Stimulated activated CD4-positive, alpha-beta T cell treated with anti-CD3 and anti-CD28 coated beads, TNF-alpha, amount 100 ng/mL, for 48 hours (primary cell): ENCODE data around the gene SYVN1.
"Not testable (repeated sequence)": the region's sequence is repeated elsewhere in the genome, so short reads cannot be mapped to it uniquely, and the experiment has no call there.

Source experiments
- DNase-seq, 3 donors: peaks; one replicate each; pipeline ENCODE4 v3.0.0-alpha.2; 2020; ENCODE audit warnings: low read depth in 3 of 3

Gene SYVN1

DNA sequence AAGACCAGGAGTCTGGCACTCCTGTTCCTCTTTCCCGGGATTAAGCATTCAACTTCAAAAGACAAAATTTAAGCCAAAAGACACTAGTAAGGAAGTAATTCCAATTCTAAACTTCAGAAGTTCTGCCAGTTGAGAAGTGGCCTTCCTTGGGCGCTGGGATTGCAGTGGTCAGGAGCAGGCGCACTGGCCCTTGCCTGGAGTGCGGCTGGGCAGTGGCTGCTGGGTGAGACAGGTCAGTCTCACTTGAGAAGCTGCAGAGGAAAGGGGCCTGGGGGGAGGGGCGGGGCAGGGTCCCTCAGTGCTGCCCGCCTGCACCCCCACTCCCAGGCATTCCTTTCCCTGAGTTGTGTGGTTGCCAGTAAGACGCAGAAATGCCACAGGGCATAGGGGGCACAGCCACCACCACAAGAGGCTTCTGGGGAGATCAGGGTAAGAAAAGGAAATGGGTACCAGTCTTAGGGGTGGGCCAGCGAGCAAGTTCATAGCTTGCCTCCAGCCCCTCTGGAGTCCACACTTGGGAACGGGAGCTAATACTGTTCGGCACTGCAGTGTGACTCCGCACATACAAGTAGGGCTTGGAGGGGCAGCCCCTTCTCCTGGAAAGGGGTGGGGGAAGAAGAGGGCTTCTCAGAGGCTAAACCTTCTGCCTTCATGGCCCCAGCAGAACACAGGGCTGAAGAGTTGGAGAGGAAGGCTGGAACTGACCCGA lies 6.7 kb downstream of the SYVN1 start:
- DNase-seq, result no peak

DNA sequence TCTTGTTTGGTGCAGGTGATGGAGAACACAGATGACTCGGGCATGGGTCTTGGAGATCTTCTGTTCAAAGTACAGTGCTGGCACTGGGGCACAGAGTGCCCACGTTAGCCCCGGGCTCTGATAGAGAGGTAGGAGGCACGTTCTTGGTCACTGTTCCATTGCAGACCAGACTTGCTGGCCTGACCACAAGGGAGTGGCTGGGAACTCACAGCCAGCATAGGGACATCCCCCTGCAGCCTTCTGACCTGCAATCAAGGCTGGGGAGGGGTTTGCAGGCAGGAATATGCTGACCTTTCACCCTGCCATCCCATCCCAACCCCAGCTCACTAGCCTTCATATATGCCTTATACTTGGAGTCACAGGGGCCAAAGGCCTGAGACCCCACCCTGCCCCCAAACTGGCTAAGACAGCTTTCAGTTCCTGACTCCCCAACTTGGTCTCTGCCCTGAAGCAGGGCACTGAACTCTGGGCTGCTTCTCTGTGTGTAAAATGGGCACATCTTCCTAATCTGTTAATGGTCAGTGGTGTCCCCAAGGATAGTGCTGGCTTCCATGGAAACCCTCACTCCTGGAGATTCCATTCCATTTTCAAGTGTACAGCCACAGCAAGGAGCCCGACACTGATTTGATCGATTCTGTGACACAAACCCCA lies 7.6 kb downstream of the SYVN1 start:
- no peak for DNase-seq

DNA sequence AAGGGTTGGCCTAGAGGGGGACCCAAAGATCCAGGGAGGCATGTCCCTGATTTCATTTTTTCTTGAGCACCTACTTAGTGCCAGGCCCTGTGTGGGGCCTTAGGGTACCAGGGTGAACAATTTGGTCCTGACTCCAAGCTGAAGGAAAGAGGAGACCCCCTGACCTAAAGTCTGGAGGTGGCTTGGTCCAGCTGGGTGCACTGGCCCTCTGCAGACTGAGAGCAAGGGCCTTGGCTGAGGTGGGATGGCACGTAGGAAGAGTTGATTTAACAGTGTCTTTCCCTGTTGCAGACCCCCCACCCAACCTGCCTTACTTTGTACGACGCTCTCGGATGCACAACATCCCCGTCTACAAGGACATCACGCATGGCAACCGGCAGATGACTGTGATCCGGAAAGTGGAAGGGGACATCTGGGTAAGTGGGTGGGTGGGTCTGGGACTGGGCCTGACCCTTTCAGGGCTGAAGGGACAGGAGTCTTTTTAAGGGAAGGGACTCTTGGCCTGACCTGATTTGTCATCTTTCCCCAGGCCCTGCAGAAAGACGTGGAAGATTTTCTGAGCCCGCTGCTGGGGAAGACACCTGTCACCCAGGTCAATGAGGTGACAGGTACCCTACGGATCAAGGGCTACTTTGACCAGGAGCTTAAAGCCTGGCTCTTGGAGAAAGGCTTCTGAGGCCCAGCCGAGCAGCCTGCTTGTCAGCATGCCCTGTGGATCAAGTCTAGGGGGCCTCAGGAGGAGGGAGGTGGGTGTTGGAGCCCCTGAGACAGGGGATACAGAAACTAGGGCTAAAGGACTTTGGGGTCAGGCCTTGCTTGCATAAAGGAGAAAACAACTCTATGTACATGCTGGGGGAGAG lies 8.9 kb downstream of the SYVN1 start:
- DNase-seq, result no peak

DNA sequence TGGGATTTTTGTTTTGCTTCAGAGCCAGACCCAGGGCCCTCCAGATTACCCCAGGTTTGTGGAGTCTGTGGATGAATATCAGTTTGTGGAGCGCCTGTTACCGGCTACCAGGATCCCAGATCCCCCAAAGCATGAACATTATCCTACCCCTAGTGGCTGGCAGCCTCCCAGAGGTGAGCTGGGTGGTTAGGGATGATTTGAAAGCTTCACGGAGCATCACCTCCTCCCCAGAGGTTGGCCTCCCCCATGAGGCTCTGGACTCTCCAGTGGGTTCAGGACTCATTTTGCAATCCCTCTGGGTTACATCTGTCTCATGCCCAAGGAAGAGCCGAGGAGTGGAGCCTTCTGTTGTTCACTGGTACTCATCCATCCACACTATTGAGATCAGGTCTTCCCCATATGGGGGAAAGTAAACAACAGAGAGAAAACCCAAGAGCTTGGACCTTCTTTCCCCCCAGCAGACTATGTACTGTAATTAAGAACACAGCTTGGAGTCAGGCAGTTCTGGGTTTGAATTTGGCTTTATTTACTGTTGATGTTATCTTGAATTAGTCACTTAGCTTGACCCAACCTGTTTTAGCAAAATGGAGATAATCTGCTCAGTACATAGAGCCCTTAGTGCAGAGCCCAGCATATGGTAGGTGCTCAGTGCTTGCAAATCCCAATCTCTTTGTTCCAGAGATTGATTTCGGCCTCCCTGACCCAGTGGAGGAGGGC lies 9.7 kb downstream of the SYVN1 start:
- DNase-seq, result no peak

- peak; percentile 97 to 99 (median 98) for DNase-seq
Measured at GRCh38 chr11:65121865-65122696, 12.2 kb downstream of the SYVN1 start, which contains the start of the genes FAU and MRPL49. FAU (minus strand) TSS chr11:65122134; CDS start chr11:65121813, 321 bp downstream. MRPL49 (plus strand) TSS chr11:65122321; CDS start chr11:65122347, 26 bp downstream.

DNA sequence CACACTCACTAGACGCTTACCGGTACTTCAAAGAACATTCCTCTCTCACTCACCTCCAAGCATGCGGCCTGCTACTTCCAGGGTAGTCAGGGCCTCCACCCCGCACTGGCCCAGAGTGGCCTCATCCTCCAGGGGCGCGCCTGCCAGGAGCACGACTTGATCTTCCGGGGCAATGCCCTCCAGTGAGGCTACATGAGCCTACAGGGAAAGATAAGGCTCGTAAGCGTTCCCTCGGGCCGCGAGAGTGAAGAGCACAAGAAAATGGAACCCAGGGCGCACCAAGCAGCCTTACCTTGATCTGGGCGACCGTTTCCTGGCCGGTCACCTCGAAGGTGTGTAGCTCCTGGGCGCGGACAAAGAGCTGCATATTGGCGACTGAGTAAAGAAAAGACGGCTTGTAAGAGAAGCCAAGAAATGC lies 12.9 kb downstream of the SYVN1 start:
- DNase-seq, result no peak

- no peak for DNase-seq
Measured at GRCh38 chr11:65120831-65121230, 13.5 kb downstream of the SYVN1 start.

DNA sequence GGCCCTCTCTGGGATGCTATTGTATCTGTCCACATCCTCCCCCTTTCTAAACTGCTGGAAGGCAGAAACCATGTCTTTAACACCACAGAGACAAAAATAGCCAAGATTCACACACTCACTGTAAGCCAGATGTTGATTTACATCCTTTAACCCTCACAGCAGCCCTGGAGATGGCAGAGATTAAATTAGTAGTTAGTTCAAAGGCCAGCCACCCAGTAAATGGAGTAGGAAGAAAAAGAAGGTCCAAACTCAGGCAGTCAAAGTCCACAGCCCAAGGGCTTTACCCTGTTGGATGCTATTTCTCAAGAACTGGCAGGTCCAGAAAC lies 14.7 kb downstream of the SYVN1 start:
- DNase-seq, result no peak

- not testable (repeated sequence) for DNase-seq
Measured at GRCh38 chr11:65118891-65119669, 15.2 kb downstream of the SYVN1 start.

GRCh38 chr11:65118097-65118837 lies 16.1 kb downstream of the SYVN1 start:
- no peak for DNase-seq

DNA sequence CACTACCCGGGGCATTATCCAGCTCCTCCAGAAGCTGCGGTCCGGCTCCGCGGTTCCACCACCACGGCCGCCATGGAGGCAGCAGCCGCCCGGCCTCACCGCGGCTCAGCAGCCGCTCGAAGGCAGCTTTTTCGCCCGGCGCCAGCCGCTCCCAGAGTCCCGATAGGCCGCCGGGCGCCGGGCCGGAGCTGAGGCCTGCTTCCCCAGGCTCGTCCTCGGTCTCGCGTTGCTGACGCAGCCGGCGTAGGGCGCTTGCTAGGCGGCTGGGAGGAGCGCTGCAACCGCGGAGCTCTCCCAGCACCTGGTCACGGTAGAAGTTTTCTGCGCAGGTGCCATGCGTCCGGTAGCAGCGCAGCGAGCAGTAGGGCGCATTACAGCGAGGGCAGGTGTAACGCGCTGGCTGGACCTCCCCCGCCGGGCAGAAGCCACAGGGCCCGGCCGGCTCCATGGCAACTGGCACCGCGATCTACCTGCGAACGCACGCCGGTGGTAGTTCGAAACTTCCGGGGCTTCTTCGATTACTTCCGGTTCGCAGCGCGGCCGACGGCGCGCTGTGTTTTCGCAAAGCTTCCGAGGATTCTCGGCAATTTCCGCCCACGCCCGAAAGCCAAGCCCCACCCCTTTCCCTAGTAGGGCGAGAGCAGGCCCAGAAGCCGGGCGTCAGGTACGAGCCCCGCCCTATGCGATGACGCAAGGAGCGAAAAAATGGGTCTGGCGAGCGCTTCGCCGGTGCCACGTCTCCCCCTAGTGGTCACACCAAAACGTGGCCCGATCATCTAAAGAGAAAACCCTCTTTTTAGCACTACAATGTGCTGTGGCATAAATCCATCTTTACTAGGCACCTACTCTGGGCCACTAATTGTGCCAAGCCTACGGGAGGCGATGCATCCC lies 16.9 kb downstream of the SYVN1 start, which contains the start of gene ZNHIT2:
Gene ZNHIT2, minus strand, starts transcription at position 496 of the 891 bp plus-strand sequence. Its CDS starts 48 bp downstream, at position 448.
- peak; percentile 100 for DNase-seq

DNA sequence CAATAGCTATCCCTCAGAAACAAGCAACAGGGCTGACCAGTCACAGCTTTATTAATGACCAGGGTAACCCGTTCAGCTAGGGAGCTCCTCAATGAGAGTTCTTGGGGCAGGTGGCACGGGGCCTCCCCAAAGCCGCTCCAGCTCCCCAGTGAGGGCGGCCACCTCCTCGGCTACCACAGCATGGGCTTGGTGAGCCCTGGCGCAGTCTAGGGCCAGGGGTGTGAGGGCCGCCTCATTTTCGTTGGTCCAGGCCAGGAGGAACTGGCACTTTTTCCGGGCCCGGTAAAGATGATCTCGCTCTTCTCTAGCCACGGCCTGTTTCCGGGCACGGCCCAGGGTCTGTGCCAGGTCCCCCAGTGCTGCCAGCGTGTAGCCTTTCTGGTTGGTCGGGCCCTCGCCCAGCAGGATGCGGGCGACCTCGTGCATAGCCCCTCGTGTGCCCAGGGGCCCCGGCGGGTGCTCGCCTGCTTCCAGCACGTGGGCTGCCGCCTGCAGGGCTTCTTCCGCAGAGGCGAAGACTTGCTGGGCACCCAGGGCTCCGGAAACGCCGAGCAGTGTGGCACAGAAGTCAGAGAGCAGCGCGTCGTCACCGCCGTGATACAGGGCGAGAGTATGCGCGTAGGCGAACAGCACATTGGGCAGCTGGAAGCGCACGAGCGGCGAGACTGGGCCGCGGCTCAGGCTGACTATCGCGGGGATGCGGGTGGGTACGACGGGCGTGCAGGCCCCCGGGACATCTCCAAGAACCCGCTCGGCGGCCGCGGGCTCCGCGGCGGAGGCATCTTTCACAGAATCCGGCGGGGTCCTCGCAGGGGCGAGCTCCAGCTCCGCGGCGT lies 17.7 kb downstream of the SYVN1 start:
- DNase-seq, result peak in 2 of 3 donors; percentile 55 to 63

DNA sequence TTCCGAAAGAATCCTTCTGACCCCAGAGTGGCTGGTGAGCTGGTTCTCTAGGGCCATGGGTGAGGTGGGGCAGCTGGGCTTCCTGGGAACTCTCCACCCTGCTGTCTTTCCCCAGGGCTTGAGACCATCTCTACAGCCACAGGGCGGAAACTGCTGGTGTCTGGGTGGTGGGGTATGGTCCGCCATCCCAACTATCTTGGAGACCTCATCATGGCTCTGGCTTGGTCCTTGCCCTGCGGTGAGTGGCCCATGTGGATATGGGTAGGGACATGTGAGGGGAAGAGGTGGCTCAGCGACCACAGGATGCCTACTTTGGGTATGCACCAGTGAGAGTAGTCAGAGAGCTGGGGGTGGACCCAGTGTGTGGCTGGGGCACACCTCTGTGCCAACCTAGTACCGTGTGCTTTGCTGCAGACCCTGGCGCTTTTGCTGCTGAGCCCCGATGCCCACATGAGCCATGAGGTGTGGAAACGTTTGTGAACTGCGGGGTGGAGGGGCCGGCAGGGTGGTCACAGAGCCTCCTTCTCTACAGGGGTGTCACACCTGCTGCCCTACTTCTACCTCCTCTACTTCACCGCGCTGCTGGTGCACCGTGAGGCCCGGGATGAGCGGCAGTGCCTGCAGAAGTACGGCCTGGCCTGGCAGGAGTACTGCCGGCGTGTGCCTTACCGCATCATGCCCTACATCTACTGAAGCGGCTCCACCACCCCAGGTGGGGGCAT lies 18.8 kb downstream of the SYVN1 start:
- no peak for DNase-seq

- no peak for DNase-seq
Measured at GRCh38 chr11:65114538-65115171, 19.7 kb downstream of the SYVN1 start.

- no peak for DNase-seq
Measured at GRCh38 chr11:65113839-65114238, 20.5 kb downstream of the SYVN1 start.

DNA sequence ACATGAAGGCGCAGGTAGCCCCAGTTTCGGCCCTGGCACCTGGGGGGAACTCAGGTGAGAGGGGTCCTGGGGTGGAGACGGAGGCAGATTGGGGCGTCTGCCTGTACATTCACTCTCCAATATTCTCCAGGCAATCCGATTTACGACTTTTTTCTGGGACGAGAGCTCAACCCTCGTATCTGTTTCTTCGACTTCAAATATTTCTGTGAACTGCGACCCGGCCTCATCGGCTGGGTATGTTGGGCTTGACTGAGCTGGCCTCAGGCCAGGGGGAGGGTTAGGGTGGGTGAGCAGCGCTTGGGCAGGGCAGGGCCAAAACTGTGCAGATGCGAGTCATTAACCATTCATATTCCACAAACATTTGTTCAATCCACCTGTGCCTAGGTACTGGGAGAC lies 21.0 kb downstream of the SYVN1 start:
- DNase-seq, result no peak
